ENCODE measurements around the gene PAPSS1. TPM values are rescaled to one million over a fixed set of nuclear protein-coding genes. Genes with fewer than 3 reads are reported as not detected.

PAPSS1 gene
- total and polyA plus RNA-seq, 2 donors (not counting 1 experiment from before 2014, with no cell fraction given), result 59.9 to 70.3 TPM

DNA sequence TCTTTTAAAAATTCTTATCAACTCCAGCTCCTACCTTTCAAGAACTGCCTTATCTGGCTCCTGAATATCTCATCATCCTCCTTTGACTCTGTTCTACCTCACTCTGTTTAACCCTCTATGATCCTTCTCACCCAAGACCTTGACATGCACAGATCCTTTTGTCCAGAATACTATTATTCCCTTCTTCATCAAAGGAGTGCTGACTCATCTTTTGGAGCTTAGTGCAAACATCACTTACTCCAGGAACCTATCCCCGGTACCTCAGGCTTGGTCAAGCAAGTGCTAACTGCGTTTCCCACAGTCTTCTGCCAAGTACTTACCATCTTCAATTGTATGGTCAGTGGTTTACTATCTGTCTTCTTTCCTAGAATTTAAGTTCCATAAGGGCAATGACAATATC lies 96.0 kb downstream of the PAPSS1 start:
- no peak for DNase-seq (ENCODE audit: low read depth in 2 of 2)
- Histone ChIP-seq H2AFZ (ENCODE audit: low read length) (no peak overlapping the region), H3K27ac (ENCODE audit: insufficient read depth, low read length) (no peak overlapping the region), H3K79me2 (ENCODE audit: control insufficient read depth, insufficient read depth, low read length) (no peaks in the 10 kb centered on the region), H3K4me3 (replicated peaks in 1 of 4; ENCODE audit: control extremely low read depth in 1 of 4, insufficient read depth in 1 of 4, low read depth in 3 of 4, low read length in 4 of 4) (no peak overlapping the region), H3K27me3 (ENCODE audit: control insufficient read depth, insufficient read depth, low read length) (no peaks in the 10 kb centered on the region), H4K20me1 (ENCODE audit: control insufficient read depth, extremely low read depth, insufficient read depth, low read length) (no peaks in the 10 kb centered on the region), H3K9ac (ENCODE audit: insufficient read depth, low read length) (no peak overlapping the region), H3K4me2 (ENCODE audit: extremely low read depth, insufficient read depth, low read length) (no peak overlapping the region), H3K4me1 (ENCODE audit: control insufficient read depth, extremely low read depth, insufficient read depth, low read length) (peaks cover 2% of the 10 kb centered on the region), H3K36me3 (ENCODE audit: control insufficient read depth, insufficient read depth, low read length) (no peaks in the 10 kb centered on the region), H3K9me3 (ENCODE audit: control insufficient read depth, insufficient read depth, low read depth, low read length) (no peaks in the 10 kb centered on the region)
- no peak for TF ChIP-seq EZH2 (IDR thresholded peaks at IDR 0.05; ENCODE audit: low read length, missing control alignments)
- TF ChIP-seq, protein P1, sequence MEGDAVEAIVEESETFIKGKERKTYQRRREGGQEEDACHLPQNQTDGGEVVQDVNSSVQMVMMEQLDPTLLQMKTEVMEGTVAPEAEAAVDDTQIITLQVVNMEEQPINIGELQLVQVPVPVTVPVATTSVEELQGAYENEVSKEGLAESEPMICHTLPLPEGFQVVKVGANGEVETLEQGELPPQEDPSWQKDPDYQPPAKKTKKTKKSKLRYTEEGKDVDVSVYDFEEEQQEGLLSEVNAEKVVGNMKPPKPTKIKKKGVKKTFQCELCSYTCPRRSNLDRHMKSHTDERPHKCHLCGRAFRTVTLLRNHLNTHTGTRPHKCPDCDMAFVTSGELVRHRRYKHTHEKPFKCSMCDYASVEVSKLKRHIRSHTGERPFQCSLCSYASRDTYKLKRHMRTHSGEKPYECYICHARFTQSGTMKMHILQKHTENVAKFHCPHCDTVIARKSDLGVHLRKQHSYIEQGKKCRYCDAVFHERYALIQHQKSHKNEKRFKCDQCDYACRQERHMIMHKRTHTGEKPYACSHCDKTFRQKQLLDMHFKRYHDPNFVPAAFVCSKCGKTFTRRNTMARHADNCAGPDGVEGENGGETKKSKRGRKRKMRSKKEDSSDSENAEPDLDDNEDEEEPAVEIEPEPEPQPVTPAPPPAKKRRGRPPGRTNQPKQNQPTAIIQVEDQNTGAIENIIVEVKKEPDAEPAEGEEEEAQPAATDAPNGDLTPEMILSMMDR (conservative IDR thresholded peaks at IDR 0.05 in 1 of 2, IDR thresholded peaks at IDR 0.05 in 1 of 2; ENCODE audit: low read depth in 1 of 2, low read length in 2 of 2), result no peak

DNA sequence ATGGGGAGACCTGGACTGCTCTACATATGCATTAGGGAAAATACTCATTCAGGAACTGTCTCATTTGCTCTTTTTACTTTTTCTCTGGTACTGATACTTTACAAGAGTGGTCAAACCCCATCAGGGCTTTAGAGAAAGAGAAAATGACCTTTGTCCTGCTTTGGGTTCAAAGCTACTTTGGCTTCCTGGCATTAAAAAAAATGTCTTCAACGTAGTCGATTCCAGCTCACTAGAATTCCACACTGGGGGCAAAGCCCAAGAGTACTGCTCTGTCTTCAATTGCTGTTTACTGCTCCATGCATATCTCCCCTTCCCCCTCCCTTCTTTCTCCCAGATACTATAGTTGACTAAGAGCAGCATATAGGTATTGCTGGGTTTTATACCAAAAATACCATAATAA lies 98.0 kb downstream of the PAPSS1 start:
- Histone ChIP-seq H4K20me1 (ENCODE audit: control insufficient read depth, extremely low read depth, insufficient read depth, low read length) (no peaks in the 10 kb centered on the region), H3K27me3 (ENCODE audit: control insufficient read depth, insufficient read depth, low read length) (no peaks in the 10 kb centered on the region), H3K4me3 (replicated peaks in 1 of 4; ENCODE audit: control extremely low read depth in 1 of 4, insufficient read depth in 1 of 4, low read depth in 3 of 4, low read length in 4 of 4) (no peak overlapping the region), H3K4me2 (ENCODE audit: extremely low read depth, insufficient read depth, low read length) (no peak overlapping the region), H3K79me2 (ENCODE audit: control insufficient read depth, insufficient read depth, low read length) (no peaks in the 10 kb centered on the region), H3K9ac (ENCODE audit: insufficient read depth, low read length) (no peak overlapping the region), H3K36me3 (ENCODE audit: control insufficient read depth, insufficient read depth, low read length) (no peaks in the 10 kb centered on the region), H3K4me1 (ENCODE audit: control insufficient read depth, extremely low read depth, insufficient read depth, low read length) (peaks cover 2% of the 10 kb centered on the region), H3K9me3 (ENCODE audit: control insufficient read depth, insufficient read depth, low read depth, low read length) (no peaks in the 10 kb centered on the region), H3K27ac (ENCODE audit: insufficient read depth, low read length) (no peak overlapping the region), H2AFZ (ENCODE audit: low read length) (no peak overlapping the region)
- DNase-seq (ENCODE audit: low read depth in 2 of 2), result no peak
- TF ChIP-seq EZH2 (IDR thresholded peaks at IDR 0.05; ENCODE audit: low read length, missing control alignments), result no peak
- TF ChIP-seq, protein P1 (conservative IDR thresholded peaks at IDR 0.05 in 1 of 2, IDR thresholded peaks at IDR 0.05 in 1 of 2; ENCODE audit: low read depth in 1 of 2, low read length in 2 of 2), result no peak

DNA sequence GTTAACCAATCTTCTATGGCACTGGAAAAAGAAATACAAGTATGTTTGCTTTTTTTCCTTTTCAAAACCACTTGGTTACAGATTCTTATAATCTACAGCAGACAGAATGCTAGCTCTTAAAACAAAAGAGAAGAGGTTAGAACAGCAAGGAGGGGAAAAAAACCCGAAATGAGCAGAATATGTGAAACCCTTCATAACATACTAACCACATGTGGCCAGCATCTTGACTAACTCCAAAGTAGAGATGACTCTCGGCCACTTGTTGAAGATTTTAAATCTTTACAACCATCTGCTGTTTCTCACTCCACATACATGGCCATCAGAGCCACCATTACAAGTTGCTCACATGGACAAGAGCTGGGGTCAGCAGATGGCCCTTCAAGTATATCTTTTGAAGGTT lies 100.3 kb downstream of the PAPSS1 start:
- Histone ChIP-seq H3K9ac (ENCODE audit: insufficient read depth, low read length) (no peak overlapping the region), H4K20me1 (ENCODE audit: control insufficient read depth, extremely low read depth, insufficient read depth, low read length) (no peaks in the 10 kb centered on the region), H3K4me2 (ENCODE audit: extremely low read depth, insufficient read depth, low read length) (no peak overlapping the region), H3K4me3 (replicated peaks in 1 of 4; ENCODE audit: control extremely low read depth in 1 of 4, insufficient read depth in 1 of 4, low read depth in 3 of 4, low read length in 4 of 4) (no peak overlapping the region), H3K4me1 (ENCODE audit: control insufficient read depth, extremely low read depth, insufficient read depth, low read length) (peaks cover 2% of the 10 kb centered on the region), H3K79me2 (ENCODE audit: control insufficient read depth, insufficient read depth, low read length) (no peaks in the 10 kb centered on the region), H3K27me3 (ENCODE audit: control insufficient read depth, insufficient read depth, low read length) (no peaks in the 10 kb centered on the region), H2AFZ (ENCODE audit: low read length) (no peak overlapping the region), H3K36me3 (ENCODE audit: control insufficient read depth, insufficient read depth, low read length) (no peaks in the 10 kb centered on the region), H3K9me3 (ENCODE audit: control insufficient read depth, insufficient read depth, low read depth, low read length) (no peaks in the 10 kb centered on the region), H3K27ac (ENCODE audit: insufficient read depth, low read length) (no peak overlapping the region)
- TF ChIP-seq EZH2 (IDR thresholded peaks at IDR 0.05; ENCODE audit: low read length, missing control alignments), result no peak
- TF ChIP-seq, protein P1 (conservative IDR thresholded peaks at IDR 0.05 in 1 of 2, IDR thresholded peaks at IDR 0.05 in 1 of 2; ENCODE audit: low read depth in 1 of 2, low read length in 2 of 2), result no peak
- no peak for DNase-seq (ENCODE audit: low read depth in 2 of 2)

Data from fibroblast of lung (primary cell).